ENCODE measurements around the gene CPEB1.
A peak's percentile ranks its signal among the peaks of the same experiment; 100 is the strongest.

The CPEB1 gene

DNA sequence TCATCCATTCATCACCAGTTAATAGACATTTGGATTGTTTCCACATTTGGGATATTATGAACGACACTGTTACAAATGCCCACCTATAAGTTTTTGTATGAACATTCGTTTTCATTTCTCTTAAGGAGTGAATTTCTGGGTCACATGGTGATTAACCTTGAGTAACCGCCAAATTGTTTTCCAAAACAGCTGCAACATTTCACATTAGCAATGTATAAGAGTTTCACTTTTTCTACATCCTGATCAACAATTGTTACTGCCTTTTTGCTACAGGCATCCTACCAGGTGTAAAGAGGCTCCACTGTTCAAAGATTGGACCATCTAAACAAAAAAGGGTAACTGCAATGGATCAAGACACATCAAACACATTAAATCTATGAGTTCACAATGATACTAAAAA, 52.0 kb downstream of the CPEB1 start:
- DNase-seq (ENCODE audit: low read depth, low spot score) = no peak

DNA sequence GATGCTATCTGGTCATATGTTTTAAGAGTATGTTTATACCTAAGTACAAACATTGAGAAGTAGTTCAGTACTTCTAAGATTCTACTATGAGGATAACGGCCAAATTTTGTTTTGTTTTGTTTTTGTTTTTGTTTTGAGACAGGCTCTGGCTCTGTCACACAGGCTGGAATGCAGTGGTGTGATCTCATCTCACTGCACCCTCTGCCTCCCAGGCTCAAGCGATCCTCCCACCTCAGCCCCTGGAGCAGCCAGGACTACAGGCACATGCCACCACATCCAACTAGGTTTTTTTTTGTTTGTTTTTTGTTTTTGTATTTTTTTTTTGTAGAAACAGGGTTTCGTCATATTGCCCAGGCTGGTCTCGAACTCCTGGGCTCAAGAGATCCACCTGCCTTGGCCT, 59.4 kb downstream of the CPEB1 start:
- DNase-seq (ENCODE audit: low read depth, low spot score) = no peak

DNA sequence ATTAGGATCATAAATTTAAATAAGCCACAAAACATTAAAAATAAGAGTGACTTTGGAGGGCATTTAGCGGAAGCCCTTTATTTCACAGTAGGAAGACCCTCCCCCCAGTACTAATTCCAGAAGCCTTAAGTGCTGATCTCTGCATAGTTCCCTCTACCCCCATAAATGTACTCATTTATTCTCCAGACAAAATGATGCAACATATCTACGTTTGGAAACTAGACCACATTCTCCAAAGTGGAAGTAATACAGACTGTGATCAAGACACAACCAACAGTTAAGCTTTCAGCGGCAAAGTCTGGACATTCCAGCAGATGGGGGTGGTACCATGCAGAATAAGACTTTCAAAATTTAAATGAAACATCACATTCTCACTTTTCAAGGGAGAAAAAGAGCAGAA, 62.1 kb downstream of the CPEB1 start:
- no peak for DNase-seq (ENCODE audit: low read depth, low spot score)

DNA sequence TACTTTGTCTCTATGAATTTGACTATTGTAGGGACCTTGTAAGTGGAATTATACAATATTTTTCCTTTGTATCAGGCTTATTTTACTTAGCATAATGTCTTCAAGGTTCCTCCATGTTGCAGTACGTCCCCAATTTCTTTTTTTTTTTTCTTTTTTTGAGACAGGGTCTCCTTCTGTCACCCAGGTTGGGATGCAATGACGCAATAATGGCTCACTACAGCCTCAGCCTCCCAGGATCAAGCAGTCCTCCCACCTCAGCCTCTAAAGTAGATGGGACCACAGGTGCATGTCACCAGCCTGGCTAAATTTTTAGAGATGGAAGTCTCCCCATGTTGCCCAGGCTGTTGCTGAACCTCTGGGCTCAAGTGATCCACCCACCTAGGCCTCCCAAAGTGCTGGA, 66.5 kb downstream of the CPEB1 start:
- no peak for DNase-seq (ENCODE audit: low read depth, low spot score)

DNA sequence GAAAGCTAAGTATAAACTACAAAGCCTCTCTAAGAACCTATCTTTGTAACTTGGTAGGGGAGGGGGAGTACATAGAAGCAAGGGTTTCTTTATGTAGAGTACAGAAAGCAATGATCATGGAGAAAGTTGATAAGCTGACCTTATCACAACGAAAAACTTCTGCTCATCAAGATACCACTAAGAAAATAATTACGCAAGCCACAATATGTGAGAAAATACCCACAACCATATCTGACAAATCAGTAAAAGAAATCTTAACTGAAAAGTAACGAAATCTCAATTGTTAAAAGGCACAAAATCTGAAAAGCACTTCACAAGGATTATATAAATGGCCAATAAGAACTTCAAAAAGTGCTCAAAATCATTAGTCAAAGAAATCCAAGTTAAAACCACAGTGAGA, 71.8 kb downstream of the CPEB1 start:
- no peak for DNase-seq (ENCODE audit: low read depth, low spot score)

DNA sequence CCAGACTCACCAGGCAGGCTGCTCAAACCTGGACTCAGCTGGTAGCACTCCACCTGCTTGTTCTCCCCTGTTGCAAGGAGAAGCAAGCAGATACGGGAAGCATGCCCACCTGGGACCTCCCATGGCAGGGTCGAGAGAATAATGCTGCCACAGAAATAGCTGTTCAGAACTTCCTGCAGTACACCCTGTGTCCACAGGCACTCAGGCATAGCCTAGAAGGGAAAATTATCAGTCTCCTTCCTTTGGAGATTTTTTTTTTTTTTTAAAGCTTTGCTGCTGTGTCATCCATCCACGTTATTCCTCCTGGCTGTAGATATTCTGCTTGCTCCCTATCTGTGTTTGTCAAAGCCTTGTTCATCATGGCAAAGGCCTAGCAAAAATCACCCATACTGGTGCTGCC, 74.2 kb downstream of the CPEB1 start:
- no peak for DNase-seq (ENCODE audit: low read depth, low spot score)

DNA sequence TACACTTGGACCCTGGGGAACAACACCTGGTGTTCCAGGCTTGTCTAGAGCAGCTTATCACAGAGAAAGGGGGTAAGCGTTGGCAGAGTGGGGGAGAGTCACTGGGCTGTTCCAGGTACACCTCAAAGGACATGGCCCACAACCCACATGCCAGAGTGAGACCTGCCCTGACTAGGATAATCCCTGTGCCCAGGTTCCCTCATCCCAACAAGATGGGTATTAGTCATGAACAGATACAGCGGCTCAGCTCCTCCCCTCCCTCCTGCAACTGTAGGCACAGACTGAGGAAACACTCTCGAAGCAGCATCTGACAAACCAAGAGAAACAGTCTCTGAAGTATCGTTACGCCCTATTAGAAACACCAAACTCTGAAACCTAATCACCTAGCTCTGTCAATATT, 74.9 kb downstream of the CPEB1 start:
- DNase-seq (ENCODE audit: low read depth, low spot score) = no peak

DNA sequence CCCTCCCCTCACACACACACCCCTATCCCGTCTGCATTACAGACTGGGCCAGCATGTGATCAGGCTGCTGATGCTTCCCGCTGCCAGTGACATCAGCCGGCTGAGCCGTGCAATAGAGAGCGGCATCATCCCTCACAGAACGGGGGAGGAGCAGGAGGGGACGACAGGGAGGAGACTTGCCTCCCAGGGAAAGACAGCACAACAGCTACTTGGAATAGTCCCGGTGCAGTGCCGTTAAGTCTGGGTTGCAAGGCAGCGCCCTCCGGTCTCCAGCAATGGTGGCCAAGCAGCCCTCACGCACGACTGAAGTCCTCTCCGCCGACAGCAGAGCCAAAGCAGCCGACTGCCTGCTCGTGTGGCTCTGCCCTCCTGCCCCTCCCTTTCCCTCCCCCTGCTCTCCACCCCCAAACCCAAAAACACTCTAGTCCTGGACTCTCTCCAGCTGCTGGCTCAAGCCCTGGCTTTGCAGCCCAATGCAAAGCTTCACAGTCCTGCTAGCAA, 75.4 kb downstream of the CPEB1 start:
- DNase-seq (ENCODE audit: low read depth, low spot score) = peak; percentile 35

DNA sequence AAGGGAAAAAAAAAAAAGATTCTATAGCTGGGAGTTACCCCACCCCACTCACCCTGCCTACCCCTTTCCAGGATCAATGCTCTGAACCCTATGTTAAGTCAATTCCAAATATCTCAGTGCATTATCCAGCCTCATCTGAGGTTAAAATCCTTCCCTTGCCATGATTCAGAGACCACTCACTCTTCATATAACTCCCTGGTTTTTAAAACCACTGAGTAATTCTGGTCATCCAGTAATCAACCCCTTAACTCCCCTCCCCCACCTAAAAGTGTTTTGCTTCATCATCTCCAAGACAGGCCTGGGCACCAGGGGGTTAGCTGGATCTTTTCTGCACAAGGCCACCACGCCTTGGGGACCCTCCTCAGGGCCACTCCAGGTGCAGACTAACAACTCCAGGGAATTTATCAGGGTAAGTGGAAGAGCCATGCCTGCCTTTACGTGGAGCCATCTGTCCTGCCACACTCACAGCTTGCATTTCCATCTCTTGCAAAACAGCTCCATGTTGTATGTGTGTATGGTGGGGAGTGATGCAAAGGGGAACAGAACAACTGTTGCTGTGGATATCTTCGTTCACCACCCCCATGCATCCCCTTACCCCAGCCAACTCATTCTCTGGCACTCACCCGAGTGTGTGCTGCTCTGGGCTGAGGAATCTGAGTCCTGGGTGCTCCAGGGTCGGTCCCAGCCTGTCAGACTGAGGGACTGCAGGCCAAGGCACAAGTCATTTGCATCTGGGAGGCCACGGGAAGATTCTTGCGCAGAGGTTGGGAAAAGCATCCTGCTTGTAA, 76.2 kb downstream of the CPEB1 start:
- no peak for DNase-seq (ENCODE audit: low read depth, low spot score)

DNA sequence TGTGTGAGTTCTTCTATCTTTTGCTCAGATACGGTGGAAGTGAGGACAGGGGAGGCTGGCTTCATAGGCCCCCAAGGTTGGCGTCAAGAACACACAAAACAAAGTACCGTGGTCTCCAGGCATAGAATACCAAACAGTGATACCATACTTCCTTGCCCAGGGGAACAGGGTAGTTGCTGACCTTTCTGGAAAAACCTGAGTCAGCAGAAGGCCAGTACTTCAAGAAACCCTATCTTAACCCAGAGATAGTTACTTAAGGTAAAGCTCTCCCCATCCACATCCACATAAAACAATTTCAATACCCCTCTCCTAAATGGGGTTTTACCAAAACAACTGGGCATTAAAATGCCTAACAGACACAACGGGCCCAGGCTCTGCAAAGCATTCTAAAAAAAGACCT, 77.3 kb downstream of the CPEB1 start:
- no peak for DNase-seq (ENCODE audit: low read depth, low spot score)

DNA sequence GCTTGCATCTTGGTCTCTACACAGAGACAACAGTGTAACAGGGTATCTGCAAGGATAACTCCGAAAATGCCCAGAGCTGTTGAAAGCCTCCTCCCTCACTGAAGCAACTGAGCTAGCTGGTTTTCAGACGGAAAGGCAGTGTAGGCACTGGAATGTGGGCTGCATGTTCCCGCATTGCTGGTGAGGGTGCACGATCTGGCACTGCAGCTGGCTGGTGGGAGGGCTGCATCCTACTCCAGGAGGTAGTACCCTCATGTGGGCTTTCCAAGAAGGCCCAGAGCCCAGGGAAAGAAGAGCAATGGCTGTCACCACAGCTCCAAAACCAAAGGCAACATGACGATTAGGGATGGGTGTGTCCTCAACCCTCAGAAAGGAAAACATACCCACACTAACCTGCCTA, 78.2 kb downstream of the CPEB1 start:
- DNase-seq (ENCODE audit: low read depth, low spot score) = no peak

DNA sequence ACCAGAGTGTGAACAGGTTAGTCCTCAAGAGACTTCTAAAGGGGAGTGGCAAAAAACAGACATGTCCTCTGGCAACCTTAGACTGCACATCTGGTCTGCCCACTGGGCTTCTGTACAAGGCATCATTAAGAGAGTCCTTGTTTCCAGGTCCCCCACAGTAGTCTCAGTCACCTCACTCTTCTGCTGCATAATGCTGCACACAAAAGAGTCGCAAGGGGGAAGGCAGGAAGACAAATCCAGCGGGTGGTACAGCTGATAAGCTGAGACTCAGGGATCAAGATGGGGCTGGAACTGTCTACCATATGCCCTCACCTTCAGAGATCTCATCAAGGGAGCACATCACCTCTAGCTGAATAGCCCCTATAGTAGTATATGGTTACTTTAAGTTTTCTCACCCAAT, 79.5 kb downstream of the CPEB1 start:
- DNase-seq (ENCODE audit: low read depth, low spot score) = no peak

DNA sequence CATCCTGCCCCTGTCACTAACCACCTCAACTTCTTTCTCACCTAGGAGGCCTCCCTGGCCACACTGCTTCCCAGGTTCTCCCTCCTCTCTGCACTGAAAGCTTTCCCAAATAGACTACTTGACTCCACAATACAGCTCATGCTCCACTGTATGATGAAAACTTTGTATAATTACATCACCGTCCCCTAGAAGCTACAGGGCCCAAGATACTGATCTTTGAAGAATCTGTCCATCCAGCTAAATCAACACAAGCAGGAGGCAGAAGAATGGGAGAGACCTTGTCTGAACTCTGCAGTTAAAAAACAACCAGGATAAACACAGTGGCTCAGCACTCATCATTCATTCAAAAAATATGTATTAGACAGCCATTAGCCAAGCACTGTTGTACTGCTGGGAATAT, 80.5 kb downstream of the CPEB1 start:
- DNase-seq (ENCODE audit: low read depth, low spot score) = no peak

DNA sequence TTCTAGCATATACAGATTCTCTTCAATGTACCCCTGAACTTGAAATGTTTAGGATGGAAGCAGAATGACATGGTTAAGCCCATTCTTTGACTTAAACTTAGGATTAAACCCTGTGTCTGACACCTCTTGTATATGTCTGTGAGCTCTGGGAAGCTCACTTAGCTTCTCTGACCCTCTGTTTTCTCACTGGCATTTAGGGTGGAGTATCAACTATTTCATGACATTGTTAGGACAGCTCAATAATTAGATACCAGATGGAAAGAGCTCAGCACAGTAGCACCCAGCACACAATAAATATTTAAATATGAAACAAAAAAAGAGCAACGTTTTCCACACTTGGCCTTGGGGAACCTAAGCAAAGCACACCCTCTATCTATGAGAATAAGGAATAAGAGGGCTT, 88.7 kb downstream of the CPEB1 start:
- DNase-seq (ENCODE audit: low read depth, low spot score) = no peak

DNA sequence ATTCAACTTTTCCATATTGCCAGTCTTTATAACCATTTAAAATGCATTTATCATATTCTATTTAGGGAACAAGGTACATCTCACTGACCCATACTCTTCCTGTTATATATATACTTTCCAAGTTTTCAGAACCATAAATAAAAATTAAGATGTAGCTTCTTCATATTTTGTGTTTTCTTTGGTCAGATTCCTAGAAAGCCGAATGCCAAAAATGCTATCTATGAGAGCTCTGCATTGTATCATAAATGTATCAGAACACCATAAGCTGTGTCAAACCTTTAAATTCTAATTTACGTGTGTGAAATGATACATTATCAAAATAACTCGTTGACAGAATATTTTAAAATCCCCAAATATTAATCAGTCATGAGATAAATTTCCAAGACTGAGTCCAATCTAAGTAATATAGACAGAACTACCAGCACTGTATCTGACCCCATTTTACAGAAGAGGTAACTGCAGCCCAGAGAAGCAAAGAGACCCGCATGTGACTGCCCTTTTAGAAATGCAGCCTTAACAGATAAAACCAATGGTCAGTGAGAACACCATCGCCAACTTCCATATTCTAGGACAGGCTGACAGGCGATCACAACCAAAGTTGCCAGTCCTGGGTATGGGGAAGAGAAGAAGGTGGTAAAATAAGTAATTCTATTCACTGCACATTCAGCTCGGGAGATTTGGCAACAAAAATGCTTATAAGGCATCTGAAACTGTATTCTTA, 90.7 kb downstream of the CPEB1 start:
- no peak for DNase-seq (ENCODE audit: low read depth, low spot score)

DNA sequence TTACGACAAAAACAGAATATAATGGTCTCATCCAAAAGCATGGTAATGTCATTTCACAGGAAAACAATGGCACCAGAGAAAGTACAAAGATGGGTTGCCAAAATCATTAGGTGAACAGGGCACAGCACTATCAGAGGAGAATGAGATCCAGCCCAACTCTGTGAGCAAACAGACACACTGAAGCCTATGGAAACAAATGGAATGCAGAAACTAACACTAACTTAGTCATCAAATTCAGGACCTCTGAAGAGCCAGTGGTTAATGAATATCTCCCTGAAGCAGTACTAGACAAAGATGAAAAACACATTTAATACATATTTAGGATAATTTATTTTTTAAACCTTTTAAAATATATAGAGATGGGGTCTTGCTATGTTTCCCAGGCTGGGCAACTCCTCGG, 92.3 kb downstream of the CPEB1 start:
- DNase-seq (ENCODE audit: low read depth, low spot score) = no peak

DNA sequence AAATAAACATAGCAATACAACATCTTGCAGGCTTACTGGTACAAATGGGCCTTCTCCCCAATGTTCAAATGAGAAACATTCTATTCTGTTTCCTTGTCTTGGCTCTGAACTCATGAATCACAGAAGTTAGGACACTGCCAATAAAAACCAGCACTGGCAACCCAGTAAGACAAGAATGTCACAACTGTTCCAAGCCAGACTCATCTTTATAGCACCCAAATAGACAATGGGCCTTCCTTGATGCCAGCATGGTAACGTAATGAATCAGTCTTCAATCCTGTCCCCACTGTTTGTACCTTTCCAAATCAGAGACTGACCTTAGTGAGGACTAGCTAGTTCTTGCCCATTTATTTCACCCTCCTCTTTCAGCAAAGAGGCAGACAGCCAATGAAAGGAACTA, 92.8 kb downstream of the CPEB1 start:
- DNase-seq (ENCODE audit: low read depth, low spot score) = no peak

DNA sequence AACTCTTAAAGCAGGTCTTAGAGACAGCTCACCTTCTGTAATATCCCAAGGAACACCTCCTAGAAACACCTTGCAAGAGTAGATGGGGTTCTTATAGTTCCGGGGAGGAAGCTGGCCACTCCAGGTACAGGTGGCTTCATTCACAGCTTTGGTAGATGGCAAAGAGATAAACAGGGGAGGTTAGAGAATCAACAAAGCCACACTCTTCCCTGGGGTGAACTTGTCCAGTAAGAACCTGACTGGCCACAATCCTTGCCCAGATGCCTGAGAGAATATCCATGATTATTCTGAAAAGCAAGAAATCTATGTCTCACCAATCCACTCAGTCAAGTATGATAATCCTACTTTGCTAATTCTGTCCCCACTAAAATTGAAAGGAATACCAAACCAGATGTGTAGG, 93.3 kb downstream of the CPEB1 start:
- DNase-seq (ENCODE audit: low read depth, low spot score) = no peak

DNA sequence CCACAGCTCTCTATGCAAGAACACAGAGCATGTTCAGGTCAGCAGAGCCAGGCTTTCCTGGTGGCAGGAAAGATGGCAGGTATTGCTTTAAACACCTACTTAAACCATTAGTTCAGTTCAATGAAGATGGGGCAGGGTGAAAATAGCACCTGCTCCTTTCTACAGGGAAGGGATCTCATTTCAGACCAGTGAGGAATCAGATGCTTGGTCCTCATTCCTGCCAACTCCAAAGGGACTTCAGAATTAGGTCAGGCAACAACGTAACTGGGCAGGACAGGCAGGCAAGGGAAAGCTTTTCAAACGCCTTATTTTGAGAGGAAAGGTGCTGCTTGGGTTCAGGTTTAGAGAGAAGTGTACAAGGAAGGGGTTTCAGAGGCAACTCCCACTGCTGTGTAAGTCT, 94.3 kb downstream of the CPEB1 start:
- no peak for DNase-seq (ENCODE audit: low read depth, low spot score)

DNA sequence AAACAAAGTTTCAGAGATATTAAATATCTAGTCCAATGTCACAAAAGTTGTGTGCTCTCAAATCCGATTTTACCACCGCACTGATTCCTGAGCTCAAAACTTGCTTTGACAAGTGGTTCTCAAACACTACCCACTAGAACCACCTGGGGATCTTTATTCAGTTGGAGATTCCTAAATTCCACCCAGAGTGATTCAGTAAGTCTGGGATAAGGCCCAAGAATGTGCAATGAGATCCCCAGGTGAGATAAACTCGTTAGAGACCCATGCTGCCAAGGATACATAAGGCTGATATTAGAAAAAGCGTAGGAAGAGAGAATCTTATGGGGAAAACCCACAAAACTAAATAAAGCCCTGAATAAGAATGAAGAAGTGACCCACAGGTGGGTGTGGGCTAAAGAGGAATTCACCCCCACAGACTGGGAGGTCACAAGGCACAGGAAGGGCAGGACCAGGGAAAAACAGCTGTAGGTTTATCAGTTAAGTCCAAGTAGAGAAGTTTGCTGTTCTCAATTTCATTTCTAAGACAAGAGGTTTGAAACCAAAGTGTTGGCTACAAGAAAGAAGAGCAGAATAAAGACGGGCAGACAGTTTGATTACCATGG, 95.4 kb downstream of the CPEB1 start:
- DNase-seq (ENCODE audit: low read depth, low spot score) = no peak

DNA sequence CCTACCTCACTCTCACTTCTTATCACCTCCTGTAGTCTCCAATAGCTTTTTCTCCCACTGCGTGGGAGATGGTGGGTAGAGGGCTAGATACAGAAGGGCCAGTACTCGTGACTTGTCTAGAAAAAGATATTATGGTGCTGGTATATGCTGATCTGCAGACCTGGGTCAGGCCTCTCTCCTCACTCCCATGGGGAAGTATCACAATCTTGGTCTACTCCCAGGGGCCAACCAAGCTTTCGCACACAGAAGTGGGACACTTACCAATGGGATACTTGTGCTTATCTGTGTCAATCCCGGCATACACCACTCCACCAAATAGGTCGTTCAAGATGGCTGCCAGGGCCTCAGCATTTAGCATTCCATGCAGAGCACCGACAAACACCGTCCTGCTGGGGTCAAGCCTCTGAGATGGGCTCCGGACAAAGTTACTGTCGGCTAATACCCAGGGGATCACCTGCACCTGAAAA, 97.9 kb downstream of the CPEB1 start:
- DNase-seq (ENCODE audit: low read depth, low spot score) = no peak

DNA sequence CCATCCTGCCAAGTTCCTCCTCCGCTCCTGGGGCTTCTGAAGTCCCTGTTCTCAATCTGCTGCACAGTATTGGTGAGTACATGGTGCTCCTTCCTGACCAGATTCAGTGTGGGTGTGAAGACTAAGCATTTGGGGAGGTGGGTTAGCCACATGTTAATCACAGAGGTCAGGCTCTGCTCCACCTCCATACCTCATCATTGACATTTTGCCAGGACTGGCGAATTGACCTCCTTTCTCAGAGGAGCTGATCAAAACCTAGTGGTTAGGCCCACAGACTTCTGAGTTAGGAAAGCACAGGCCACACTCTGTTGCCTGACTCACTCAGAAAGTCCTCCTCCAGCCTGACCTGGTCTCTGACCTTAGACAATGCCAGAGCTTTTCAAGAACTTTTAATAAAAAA, 98.5 kb downstream of the CPEB1 start:
- no peak for DNase-seq (ENCODE audit: low read depth, low spot score)

DNA sequence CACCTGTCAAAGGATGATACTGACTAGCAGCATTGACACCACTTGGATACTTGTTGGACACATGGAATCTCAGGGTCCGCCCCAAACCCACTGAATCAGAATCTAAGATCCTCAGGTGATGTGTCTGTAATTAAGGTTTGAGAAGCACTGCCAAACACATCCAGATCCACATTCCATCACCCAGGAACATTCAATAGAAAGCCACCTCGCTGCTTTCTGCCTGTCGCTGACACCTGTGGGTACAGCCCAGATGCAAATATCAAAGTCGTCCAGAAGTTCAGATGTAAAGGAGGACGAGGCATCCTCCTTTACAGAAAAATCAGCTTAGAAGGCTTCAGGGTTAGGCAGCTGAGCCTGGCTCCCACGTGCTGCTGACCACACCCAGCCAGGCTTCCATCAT, 101.7 kb downstream of the CPEB1 start:
- DNase-seq (ENCODE audit: low read depth, low spot score) = no peak
